Lung microvascular endothelial cell (primary cell): ENCODE measurements around the gene NSA2. TPM values are rescaled to one million over a fixed set of nuclear protein-coding genes. Genes with fewer than 3 reads are reported as not detected.
"Not testable (repeated sequence)": the region's sequence is repeated elsewhere in the genome, so short reads cannot be mapped to it uniquely, and the experiment has no call there.

Experiments
- DNase-seq, 2 donors: peaks; one replicate each; pipeline versions ENCODE4 v3.0.0 to v3.0.0-alpha.2; 2010; ENCODE audit warnings: low read depth in 2 of 2
- total RNA-seq: library from RNA; depleted of rRNA; stranded (reverse); fragments of >200 nt; gene quantifications from 2 replicates; pipeline ENCODE4 v1.2.1, GENCODE V29; 2014

The NSA2 gene
- 57.3 and 61.5 TPM in 2 replicates for total RNA-seq

GRCh38 chr5:74766849-74767578, at the start of gene NSA2, which contains the start of gene GFM2:
NSA2 (plus strand) TSS chr5:74767249; CDS start chr5:74767361, 112 bp downstream.
GFM2 (minus strand) TSS chr5:74767117; CDS start chr5:74763742, 3,375 bp downstream.
- DNase-seq = peak; percentile 95 to 96

GRCh38 chr5:74717596-74717995, 49.5 kb upstream of the NSA2 start:
- DNase-seq = no peak

DNA sequence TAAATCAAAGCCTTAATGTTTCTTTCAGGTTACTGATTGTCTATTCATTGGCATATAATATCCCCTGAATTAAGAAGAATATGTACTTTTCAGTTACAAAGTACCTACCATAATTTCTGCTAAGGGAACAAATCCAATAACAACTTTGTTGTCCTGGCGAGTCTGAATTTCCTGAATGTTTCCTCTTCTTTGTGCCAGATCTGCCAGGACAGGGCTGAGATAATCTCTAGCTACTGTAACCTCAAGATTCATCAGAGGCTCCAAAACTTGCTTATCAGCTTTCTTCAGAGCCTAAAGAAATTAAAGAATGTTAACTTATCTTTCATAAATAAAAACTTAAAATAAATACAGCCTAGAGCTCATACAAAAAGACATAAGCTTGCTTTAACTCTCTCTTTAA, 44.8 kb upstream of the NSA2 start:
- peak; percentile 30 to 33 for DNase-seq

DNA sequence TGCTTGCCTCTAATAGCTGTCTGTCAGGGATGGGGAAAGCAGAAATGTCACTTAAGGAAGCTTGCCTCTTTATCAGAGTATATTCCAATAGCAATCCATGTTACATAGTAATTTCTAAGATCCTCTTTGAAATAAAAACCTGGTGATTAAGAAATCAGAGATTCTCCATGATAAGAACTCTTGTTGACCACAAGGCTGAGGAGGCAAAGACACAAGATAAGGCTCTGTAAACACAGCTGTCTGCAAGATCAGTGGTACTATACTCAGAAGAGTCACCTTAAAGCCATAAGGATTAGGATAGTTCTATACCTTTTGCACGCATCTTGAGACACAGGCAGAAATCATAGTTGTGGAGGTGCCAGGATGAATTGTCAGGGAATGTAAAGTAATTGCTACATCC, 41.7 kb upstream of the NSA2 start:
- no peak for DNase-seq

- DNase-seq = no peak
These were observed 30.3 kb upstream of the NSA2 start for GRCh38 chr5:74736759-74737158.

DNA sequence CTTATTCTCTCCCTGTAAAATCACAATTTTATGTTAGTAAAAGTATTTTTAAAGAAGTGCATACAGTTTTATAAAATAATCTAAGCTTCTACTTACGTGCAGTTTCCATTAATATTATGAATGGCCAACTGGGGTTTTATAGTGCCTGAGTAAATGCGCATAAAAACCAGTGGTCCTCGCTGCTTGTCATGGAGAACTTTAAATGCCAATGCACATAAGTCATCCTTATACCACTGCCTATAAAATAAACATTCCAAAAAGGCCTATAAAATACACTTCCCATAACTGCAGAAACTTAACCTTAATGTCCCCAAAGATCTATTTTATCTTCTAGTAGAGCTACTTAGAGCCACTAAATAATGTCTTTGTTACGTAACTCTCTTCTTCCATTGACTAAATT, 28.6 kb upstream of the NSA2 start:
- no peak for DNase-seq

GRCh38 chr5:74748742-74749141, 18.3 kb upstream of the NSA2 start:
- DNase-seq = not testable (repeated sequence)

DNA sequence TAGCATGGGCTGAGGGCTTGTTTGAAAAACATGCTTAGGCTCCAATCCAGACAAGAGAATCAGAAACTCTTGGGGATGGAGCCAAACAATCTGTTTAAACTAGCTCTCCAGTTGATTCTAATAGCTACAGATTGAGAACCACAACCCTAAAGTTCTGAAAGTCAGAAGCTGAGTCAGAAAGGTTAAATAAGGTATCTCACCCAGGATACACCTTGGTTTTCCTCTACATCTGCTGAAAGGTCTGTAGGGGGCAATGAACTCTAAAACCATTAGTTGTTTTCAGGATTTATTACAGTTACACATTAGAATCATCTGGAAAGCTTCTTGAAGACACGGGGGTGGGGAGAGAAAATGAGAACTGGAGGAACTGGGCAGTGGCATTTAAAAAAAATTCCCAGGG, 5.8 kb upstream of the NSA2 start:
- no peak for DNase-seq

- peak in 1 of 2 donors; percentile 67 for DNase-seq
These were observed 4.5 kb upstream of the NSA2 start for GRCh38 chr5:74762599-74762998.

GRCh38 chr5:74763504-74763903, 3.5 kb upstream of the NSA2 start:
- DNase-seq = no peak

DNA sequence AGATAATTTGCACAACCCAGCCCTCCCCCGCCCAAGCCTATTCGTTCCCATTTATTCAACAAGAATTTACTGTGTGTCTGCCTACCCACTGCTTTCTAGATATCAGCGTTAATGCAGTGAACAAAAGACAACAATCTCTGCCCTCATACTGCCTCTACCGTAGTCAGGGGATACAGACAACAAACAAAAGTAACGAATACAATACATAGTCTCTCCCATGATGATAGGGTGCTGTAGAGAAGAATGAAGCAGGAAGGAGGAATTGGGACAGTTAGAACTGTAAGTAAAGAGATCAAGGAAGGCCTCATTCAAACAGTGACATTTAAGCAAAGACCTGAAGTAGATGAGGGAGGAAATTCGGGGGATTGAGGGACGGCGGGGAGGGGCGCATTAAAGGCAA, 1.8 kb upstream of the NSA2 start:
- DNase-seq = peak; percentile 37 to 64

DNA sequence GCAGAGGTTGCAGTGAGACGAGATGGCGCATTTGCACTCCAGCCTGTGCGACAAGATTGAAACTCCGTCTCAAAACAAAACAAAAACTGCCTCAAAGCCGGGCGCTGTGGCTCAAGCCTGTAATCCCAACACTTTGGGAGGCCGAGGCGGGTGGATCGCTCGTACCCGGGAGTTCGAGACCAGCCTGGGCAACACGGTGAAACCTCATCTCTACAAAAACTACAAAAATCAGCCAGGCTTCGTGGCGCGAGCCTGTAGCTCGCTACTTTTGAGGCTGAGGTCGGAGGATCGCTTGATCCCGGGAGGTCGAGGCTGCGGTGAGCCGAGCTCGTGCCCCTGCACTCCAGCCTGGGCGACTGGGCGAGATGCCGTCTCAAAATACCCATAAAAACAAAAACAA, 1.1 kb upstream of the NSA2 start:
- no peak for DNase-seq

- peak; percentile 72 to 75 for DNase-seq
These were observed 616 bp upstream of the NSA2 start for GRCh38 chr5:74766418-74766848.

DNA sequence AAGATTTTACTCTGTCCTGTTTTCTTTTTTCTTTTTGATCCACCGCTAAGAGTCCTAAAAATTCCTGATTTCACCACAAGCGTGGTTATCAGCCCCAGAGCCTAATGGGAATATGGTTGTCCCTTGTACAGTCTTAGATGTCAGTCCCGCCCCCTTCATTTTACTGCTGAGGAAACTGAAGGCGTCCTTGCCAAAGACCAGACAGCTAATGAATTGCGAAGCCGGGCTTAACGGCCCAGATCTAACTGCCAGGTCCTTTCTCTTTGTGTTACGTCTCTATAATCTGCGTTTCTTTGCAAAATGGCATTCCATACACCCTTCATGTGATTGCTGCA, 497 bp downstream of the NSA2 start:
- peak in 1 of 2 donors; percentile 50 for DNase-seq

DNA sequence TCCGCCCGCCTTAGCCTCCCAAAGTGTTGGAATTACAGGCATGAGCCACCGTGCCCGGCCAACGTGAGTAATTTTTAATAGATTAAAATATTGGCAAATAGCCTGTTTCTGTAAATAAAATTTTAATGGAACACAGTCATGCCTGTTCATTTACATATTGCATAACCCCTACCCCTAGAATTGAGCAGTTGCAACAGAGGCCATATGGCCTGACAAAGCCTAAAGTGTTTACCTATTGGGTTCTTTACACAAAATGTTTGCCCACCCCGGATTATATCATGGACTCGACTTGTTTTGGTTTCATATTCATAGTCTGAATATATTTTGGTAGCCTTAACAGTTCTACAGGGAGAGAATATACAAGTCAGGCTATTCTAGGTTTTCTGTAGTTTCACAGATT, 5.3 kb downstream of the NSA2 start:
- DNase-seq = no peak

GRCh38 chr5:74778609-74779008, 11.6 kb downstream of the NSA2 start:
- no peak for DNase-seq

DNA sequence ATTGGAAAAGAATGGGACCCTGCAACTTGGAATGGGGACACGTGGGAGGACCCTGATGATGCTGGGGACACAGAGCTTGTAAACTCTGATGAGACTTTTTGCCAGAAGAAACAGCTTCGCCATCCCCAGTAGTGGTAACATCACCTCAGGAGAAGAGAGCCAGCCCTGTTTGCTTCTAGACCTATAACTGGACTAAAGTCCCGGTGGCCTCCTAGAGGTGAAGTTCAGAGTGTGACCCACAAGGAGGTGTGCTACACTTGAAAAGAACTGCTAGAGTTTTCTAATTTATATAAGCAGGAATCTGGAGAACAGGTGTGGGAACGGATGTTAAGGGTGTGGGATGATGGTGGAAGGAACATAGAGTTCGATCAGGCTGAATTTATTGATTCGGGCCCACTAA, 19.8 kb downstream of the NSA2 start:
- no peak for DNase-seq

DNA sequence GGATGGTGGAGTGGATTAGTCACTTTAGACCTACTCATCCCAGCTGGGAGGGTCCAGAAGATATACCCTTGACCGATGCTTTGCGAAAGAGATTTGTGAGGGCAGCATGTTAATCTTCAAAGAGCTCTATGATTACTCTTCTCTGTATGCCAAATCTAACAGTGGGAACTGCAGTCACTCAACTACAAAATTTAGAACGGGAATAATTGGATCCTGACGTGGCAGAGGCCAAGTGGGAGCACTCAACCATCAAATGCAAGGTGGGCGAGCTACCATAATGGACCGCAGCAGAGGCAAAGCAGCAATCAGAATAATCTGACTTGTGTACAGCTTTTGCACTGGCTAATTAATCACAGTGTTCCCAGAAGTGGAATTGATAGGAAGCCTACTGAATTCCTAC, 20.4 kb downstream of the NSA2 start:
- DNase-seq = no peak

DNA sequence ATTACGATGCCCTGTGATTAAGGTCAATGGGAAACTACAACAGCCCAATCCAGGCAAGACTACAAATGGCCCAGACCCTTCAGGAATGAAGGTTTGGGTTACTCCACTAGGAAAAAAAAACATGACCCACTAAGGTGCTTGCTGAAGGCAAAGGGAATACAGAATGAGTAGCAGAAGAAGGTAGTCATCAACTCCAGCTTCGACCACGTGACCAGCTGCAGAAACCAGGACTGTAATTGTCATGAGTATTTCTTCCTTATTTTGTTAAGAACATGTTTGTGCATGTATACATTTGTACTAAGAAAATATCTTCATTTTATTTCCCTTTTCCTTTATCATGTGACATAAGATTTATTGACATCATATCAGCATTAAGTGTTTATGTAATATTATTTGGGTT, 24.6 kb downstream of the NSA2 start:
- not testable (repeated sequence) for DNase-seq

DNA sequence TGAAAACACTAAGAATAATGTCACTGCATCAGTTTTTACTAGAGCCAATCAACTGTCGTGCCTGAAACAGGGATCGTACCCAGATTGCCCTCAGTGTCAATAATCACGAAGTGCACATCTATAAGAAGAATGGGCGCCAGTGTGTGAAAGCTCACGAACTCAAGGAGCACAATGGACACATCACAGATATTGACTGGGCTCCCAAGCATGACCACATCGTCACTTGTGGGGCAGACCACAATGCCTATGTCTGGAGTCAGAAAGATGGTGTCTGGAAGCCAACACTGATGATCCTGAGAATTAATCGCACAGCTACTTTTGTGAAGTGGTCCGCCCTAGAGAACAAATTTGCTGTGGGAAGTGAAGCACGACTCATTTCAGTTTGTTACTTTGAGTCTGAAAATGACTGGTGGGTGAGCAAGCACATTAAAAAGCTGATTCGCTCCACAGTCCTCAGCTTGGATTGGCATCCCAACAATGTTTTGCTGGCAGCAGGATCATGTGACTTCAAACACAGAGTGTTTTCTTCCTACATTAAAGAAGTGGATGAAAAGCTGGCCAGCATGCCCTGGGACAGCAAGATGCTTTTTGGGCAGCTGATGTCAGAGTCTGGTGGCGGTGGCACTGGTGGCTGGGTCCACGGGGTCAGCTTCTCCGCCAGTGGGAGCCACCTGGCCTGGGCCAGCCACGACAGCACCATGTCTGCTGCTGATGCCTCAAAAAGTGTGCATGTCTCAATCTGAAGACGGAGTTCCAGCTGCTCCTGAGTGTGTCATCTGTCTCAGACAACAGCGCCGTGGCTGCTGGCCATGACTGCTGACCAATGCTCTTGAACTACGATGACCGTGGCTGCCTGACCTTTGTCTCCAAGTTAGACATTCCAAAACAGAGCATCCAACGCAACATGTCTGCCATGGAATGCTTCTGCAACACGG, 32.2 kb downstream of the NSA2 start:
- no peak for DNase-seq

DNA sequence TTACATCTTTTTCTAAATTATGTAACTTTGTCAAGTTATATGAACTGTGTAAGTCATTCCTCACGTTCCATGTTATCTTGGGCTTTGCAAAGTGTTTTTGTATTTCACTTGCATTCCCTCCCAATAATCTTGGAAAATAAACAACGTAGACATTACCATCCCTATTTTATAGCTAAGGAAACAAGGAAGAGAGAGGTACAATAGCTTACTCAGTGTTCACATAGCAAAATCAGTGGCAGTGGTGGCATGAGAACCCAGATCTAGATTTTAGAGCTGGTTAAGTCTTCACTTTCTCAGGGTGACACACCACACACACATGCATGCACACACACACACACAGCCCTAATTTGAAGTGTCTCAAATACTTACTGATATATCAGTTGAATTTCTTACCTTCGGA, 34.1 kb downstream of the NSA2 start:
- DNase-seq = no peak

- no peak for DNase-seq
These were observed 34.9 kb downstream of the NSA2 start for GRCh38 chr5:74801941-74802340.

- DNase-seq = no peak
These were observed 43.9 kb downstream of the NSA2 start for GRCh38 chr5:74810915-74811314.
